OCI-LY3 (cell line): ENCODE results near the gene DESI1.

ENCODE experiments used
- H2AFZ ChIP-seq: fragments of 200-600, 300-600 bp; shearing (Covaris generic); 2 replicates; pipeline ENCODE4 v1.6.0; 2014; ENCODE audit warnings: antibody characterized with exemption, low read depth, low read length
- H3K27ac ChIP-seq: fragments of 200-600, 300-600 bp; sonication (generic); 2 replicates; pipeline ENCODE4 v1.5.1; 2014; ENCODE audit warnings: mild to moderate bottlenecking, low read length, moderate library complexity, mixed read lengths
- H3K27me3 ChIP-seq: fragments of 200-600, 300-600 bp; sonication (generic); 2 replicates; pipeline ENCODE4 v1.6.1; 2014; ENCODE audit warnings: low read depth, low read length, mixed read lengths
- H3K36me3 ChIP-seq: fragments of 200-600, 300-600 bp; sonication (generic); replicated peaks from 2 replicates; pipeline ENCODE3; 2014; ENCODE audit warnings: low read depth, low read length, mixed read lengths
- H3K4me1 ChIP-seq: fragments of 300-600, 200-600 bp; sonication (generic); 2 replicates; pipeline ENCODE4 v1.6.1; 2014; ENCODE audit warnings: low read length, mixed read lengths
- H3K4me2 ChIP-seq: fragments of 200-600, 300-600 bp; sonication (generic); 2 replicates; pipeline ENCODE4 v1.6.1; 2014; ENCODE audit warnings: low read length, mixed read lengths
- H3K4me3 ChIP-seq: fragments of 300-600, 200-600 bp; sonication (generic); 2 replicates; pipeline ENCODE4 v1.5.1; 2014; ENCODE audit warnings: antibody characterized with exemption, mild to moderate bottlenecking, low read length, moderate library complexity
- H3K79me2 ChIP-seq: fragments of 300-600, 200-600 bp; shearing (Covaris generic); 2 replicates; pipeline ENCODE4 v1.6.1; 2014; ENCODE audit warnings: mild to moderate bottlenecking, low read length, mixed read lengths
- H3K9ac ChIP-seq: fragments of 300-600, 200-600 bp; shearing (Covaris generic); 2 replicates; pipeline ENCODE4 v1.6.0; 2014; ENCODE audit warnings: mild to moderate bottlenecking, low read length, moderate library complexity
- H3K9me3 ChIP-seq: fragments of 200-600, 300-600 bp; shearing (Covaris generic); 2 replicates; pipeline ENCODE4 v1.6.1; 2014; ENCODE audit warnings: low read length, mixed read lengths; ENCODE audit not compliant: insufficient read depth
- H4K20me1 ChIP-seq: fragments of 200-600, 300-600 bp; sonication (generic); 2 replicates; pipeline ENCODE4 v1.6.1; 2016; ENCODE audit warnings: low read length, mixed read lengths; ENCODE audit not compliant: insufficient read depth
- CTCF ChIP-seq: fragments of 200-600, 300-600 bp; sonication (generic); IDR thresholded peaks from 2 replicates; pipeline ENCODE4 v1.5.1; 2014; ENCODE audit warnings: antibody characterized with exemption, low read length, low read depth
- EZH2phosphoT487 ChIP-seq: fragments of 200-600 bp; shearing (Covaris generic); IDR thresholded peaks from 2 replicates; pipeline ENCODE4 v1.6.1; 2018; ENCODE audit warnings: antibody characterized with exemption, mixed run types, low read depth

DESI1 gene

GRCh38 chr22:41570221-41570620 is 50.6 kb downstream of the DESI1 start:
- no peaks in the 10 kb centered on the region for H3K36me3 ChIP-seq
- no peak overlapping the region for H3K4me3 ChIP-seq
- H4K20me1 ChIP-seq, result no peaks in the 10 kb centered on the region
- no peak overlapping the region for H3K27ac ChIP-seq
- H3K4me1 ChIP-seq, result no peaks in the 10 kb centered on the region
- TF ChIP-seq CTCF (no peak), EZH2phosphoT487 (no peak)
- no peaks in the 10 kb centered on the region for H3K27me3 ChIP-seq
- H3K79me2 ChIP-seq, result no peaks in the 10 kb centered on the region
- no peak overlapping the region for H3K4me2 ChIP-seq
- H3K9me3 ChIP-seq, result no peaks in the 10 kb centered on the region
- no peak overlapping the region for H2AFZ ChIP-seq
- no peak overlapping the region for H3K9ac ChIP-seq

- no peaks in the 10 kb centered on the region for H3K79me2 ChIP-seq
- H3K36me3 ChIP-seq, result no peaks in the 10 kb centered on the region
- no peaks in the 10 kb centered on the region for H3K4me1 ChIP-seq
- TF ChIP-seq EZH2phosphoT487, result no peak
- no peak for TF ChIP-seq CTCF
- H3K4me2 ChIP-seq, result no peak overlapping the region
- no peak overlapping the region for H3K9ac ChIP-seq
- H3K9me3 ChIP-seq, result no peaks in the 10 kb centered on the region
- H3K27ac ChIP-seq, result no peak overlapping the region
- H2AFZ ChIP-seq, result no peak overlapping the region
- no peaks in the 10 kb centered on the region for H3K27me3 ChIP-seq
- no peak overlapping the region for H3K4me3 ChIP-seq
- H4K20me1 ChIP-seq, result no peaks in the 10 kb centered on the region
Observed at GRCh38 chr22:41568811-41569210, 52.0 kb downstream of the DESI1 start.

- Histone ChIP-seq H3K27ac (no peak overlapping the region), H3K9ac (no peak overlapping the region), H4K20me1 (no peaks in the 10 kb centered on the region), H3K9me3 (no peaks in the 10 kb centered on the region), H3K4me3 (no peak overlapping the region), H3K4me1 (no peaks in the 10 kb centered on the region), H3K79me2 (no peaks in the 10 kb centered on the region), H3K4me2 (no peak overlapping the region), H3K27me3 (no peaks in the 10 kb centered on the region; the same call in 1 of the 2 replicates), H3K36me3 (no peaks in the 10 kb centered on the region), H2AFZ (no peak overlapping the region)
- TF ChIP-seq CTCF (no peak), EZH2phosphoT487 (no peak)
Observed at GRCh38 chr22:41567512-41567768, 53.4 kb downstream of the DESI1 start.

GRCh38 chr22:41565403-41566054 is 55.3 kb downstream of the DESI1 start:
- no peak overlapping the region for H3K4me3 ChIP-seq
- no peaks in the 10 kb centered on the region for H3K36me3 ChIP-seq
- H3K9ac ChIP-seq, result no peak overlapping the region
- TF ChIP-seq EZH2phosphoT487 (no peak), CTCF (no peak)
- no peaks in the 10 kb centered on the region for H3K9me3 ChIP-seq
- H3K27me3 ChIP-seq, result peaks cover 16% of the 10 kb centered on the region
- no peak overlapping the region for H3K4me2 ChIP-seq
- no peaks in the 10 kb centered on the region for H3K79me2 ChIP-seq
- no peak overlapping the region for H2AFZ ChIP-seq
- no peaks in the 10 kb centered on the region for H4K20me1 ChIP-seq
- no peaks in the 10 kb centered on the region for H3K4me1 ChIP-seq
- H3K27ac ChIP-seq, result no peak overlapping the region
